GM20000 (cell line): ENCODE measurements around the gene SKIDA1.

Experiments
- DNase-seq: peaks from one replicate; pipeline ENCODE4 v3.0.0; 2012; ENCODE audit warnings: low spot score
- CTCF ChIP-seq: IDR thresholded peaks from 2 replicates; pipeline ENCODE4 v1.5.1; 2012; ENCODE audit warnings: mild to moderate bottlenecking, control low read depth; ENCODE audit errors: extremely low read depth, missing control alignments

The SKIDA1 gene

GRCh38 chr10:21479570-21480315, 45.7 kb downstream of the SKIDA1 start:
- no peak for TF ChIP-seq CTCF

GRCh38 chr10:21475393-21475792, 50.1 kb downstream of the SKIDA1 start:
- DNase-seq: no peak
- no peak for TF ChIP-seq CTCF

More at GRCh38 chr10:21479570-21480315, 45.7 kb downstream of the SKIDA1 start:
- no peak for DNase-seq

DNA sequence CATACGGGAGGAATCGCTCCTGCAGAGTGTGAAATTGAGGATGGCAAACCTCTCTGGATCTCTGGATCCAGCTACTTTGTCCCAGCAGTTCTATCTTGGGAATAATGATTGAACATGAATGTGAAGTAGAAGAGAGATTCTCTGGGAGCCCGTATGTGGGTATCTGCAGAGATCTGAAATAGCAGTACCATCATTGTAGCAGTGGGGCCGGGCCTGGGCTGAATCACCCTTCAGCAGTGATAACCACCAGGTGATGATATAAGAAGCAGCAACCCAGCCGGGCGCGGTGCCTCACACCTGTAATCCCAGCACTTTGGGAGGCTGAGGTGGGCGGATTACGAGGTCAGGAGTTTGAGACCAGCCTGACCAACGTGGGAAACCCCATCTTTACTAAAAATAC, 51.9 kb downstream of the SKIDA1 start:
- DNase-seq: no peak
- TF ChIP-seq CTCF: no peak

GRCh38 chr10:21473135-21473534, 52.3 kb downstream of the SKIDA1 start:
- no peak for TF ChIP-seq CTCF
- no peak for DNase-seq

- no peak for DNase-seq
- TF ChIP-seq CTCF: no peak
These were observed 57.4 kb downstream of the SKIDA1 start for GRCh38 chr10:21468086-21468485.

DNA sequence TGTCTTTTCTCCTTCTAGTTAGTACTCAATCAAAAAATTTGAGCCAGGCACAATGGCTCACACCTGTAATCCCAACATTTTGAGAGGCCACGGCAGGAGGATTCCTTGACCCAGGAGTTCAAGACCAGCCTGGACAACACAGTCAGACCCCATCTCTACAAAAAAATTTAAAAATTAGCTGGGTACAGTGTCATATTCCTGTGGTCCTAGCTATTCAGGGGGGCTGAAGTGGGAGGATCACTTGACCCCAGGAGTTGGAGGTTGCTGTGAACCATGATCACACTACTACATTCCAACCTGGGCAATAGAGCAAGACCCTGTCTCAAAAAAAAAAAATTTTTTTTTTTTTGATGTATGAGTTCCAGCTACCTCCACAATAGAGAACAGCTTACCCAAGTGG, 57.8 kb downstream of the SKIDA1 start:
- DNase-seq: no peak
- no peak for TF ChIP-seq CTCF

GRCh38 chr10:21464134-21464533, 61.3 kb downstream of the SKIDA1 start:
- TF ChIP-seq CTCF: no peak
- no peak for DNase-seq
